Neutrophil (primary cell): ENCODE data around the gene ASAP3.

ENCODE experiments used
- H3K27ac ChIP-seq: fragments of 200-600 bp; sonication (generic); 2 replicates; pipeline ENCODE4 v1.5.1; 2016; ENCODE audit warnings: mild to moderate bottlenecking, moderate library complexity
- H3K27me3 ChIP-seq: fragments of 200-600 bp; sonication (generic); 2 replicates; pipeline ENCODE4 v1.6.0; 2016; ENCODE audit warnings: mild to moderate bottlenecking
- H3K36me3 ChIP-seq: fragments of 200-600 bp; sonication (generic); 2 replicates; pipeline ENCODE4 v1.5.1; 2017
- H3K4me1 ChIP-seq, 2 experiments: fragments of 200-600 bp in 1 of 2; sonication (generic) in 1 of 2; 1 replicate in 1 of 2; 2 replicates in 1 of 2; pipeline versions ENCODE4 v1.5.1 to v1.6.1; 2013 to 2016; ENCODE audit warnings: low read depth in 1 of 2, low read length in 1 of 2, mild to moderate bottlenecking in 1 of 2, moderate library complexity in 1 of 2; ENCODE audit not compliant: control insufficient read depth in 1 of 2, insufficient read depth in 1 of 2
- H3K4me3 ChIP-seq, 2 experiments: fragments of 200-600 bp in 1 of 2; sonication (generic) in 1 of 2; 1 replicate in 1 of 2; 2 replicates in 1 of 2; pipeline ENCODE4 v1.5.1; 2013 to 2016; ENCODE audit warnings: low read depth in 1 of 2, low read length in 1 of 2, mild to moderate bottlenecking in 1 of 2, moderate library complexity in 1 of 2
- H3K9me3 ChIP-seq: fragments of 200-600 bp; sonication (generic); 2 replicates; pipeline ENCODE4 v1.5.1; 2016
- CTCF ChIP-seq: fragments of 200-600 bp; sonication (generic); IDR thresholded peaks from 2 replicates; pipeline ENCODE4 v1.5.1; 2016; ENCODE audit warnings: antibody characterized with exemption

ASAP3 gene

GRCh38 chr1:23448846-23449245 is 35.1 kb downstream of the ASAP3 start:
- H3K27me3 ChIP-seq = peaks cover 14% of the 10 kb centered on the region
- no peaks in the 10 kb centered on the region for H3K4me1 ChIP-seq
- TF ChIP-seq CTCF = no peak

GRCh38 chr1:23446661-23447310 is 37.2 kb downstream of the ASAP3 start:
- TF ChIP-seq CTCF = no peak

More at GRCh38 chr1:23448846-23449245, 35.1 kb downstream of the ASAP3 start:
- Histone ChIP-seq H3K9me3 (no peaks in the 10 kb centered on the region), H3K36me3 (no peaks in the 10 kb centered on the region), H3K27ac (no peak overlapping the region), H3K4me3 (no peak overlapping the region)

GRCh38 chr1:23444596-23445390 is 39.2 kb downstream of the ASAP3 start:
- H3K4me1 ChIP-seq = no peaks in the 10 kb centered on the region
- no peak overlapping the region for H3K4me3 ChIP-seq
- H3K27me3 ChIP-seq = no peaks in the 10 kb centered on the region
- H3K27ac ChIP-seq = no peak overlapping the region
- no peaks in the 10 kb centered on the region for H3K9me3 ChIP-seq
- no peaks in the 10 kb centered on the region for H3K36me3 ChIP-seq
- TF ChIP-seq CTCF = no peak

More at GRCh38 chr1:23446661-23447310, 37.2 kb downstream of the ASAP3 start:
- no peaks in the 10 kb centered on the region for H3K36me3 ChIP-seq
- no peak overlapping the region for H3K27ac ChIP-seq
- no peaks in the 10 kb centered on the region for H3K4me1 ChIP-seq
- no peaks in the 10 kb centered on the region for H3K9me3 ChIP-seq
- peaks cover 8% of the 10 kb centered on the region for H3K27me3 ChIP-seq
- H3K4me3 ChIP-seq = no peak overlapping the region

GRCh38 chr1:23444104-23444533 is 39.9 kb downstream of the ASAP3 start:
- TF ChIP-seq CTCF = no peak

GRCh38 chr1:23442751-23443150 is 41.2 kb downstream of the ASAP3 start:
- no peak for TF ChIP-seq CTCF
- H3K36me3 ChIP-seq = no peaks in the 10 kb centered on the region
- no peaks in the 10 kb centered on the region for H3K9me3 ChIP-seq
- no peak overlapping the region for H3K27ac ChIP-seq
- no peaks in the 10 kb centered on the region for H3K4me1 ChIP-seq
- no peak overlapping the region for H3K4me3 ChIP-seq
- no peaks in the 10 kb centered on the region for H3K27me3 ChIP-seq

More at GRCh38 chr1:23444104-23444533, 39.9 kb downstream of the ASAP3 start:
- no peaks in the 10 kb centered on the region for H3K36me3 ChIP-seq
- no peaks in the 10 kb centered on the region for H3K9me3 ChIP-seq
- H3K27ac ChIP-seq = no peak overlapping the region
- no peaks in the 10 kb centered on the region for H3K4me1 ChIP-seq
- H3K27me3 ChIP-seq = no peaks in the 10 kb centered on the region
- H3K4me3 ChIP-seq = no peak overlapping the region
